ENCODE results near the gene SLC22A23. TPM values are rescaled to one million over a fixed set of nuclear protein-coding genes. Genes with fewer than 3 reads are reported as not detected.

Gene SLC22A23
- total RNA-seq, 4 donors from 2014 or later = 16.6 to 21.8 (median 17.6) TPM

- no peak for DNase-seq
Measured at GRCh38 chr6:3451498-3451897, 5.4 kb downstream of the SLC22A23 start.

GRCh38 chr6:3450888-3451287, 6.0 kb downstream of the SLC22A23 start:
- no peak for TF ChIP-seq CTCF (IDR thresholded peaks at IDR 0.05)
- no peak for TF ChIP-seq POLR2A (IDR thresholded peaks at IDR 0.05)
- intact Hi-C loops (cut with DNase I) = loop anchor here (10.0 kb wide), 2 partner anchors 56 to 96 kb away; no protein-coding TSS in a partner anchor
- no peak for DNase-seq
- H3K4me3 ChIP-seq (replicated peaks in 1 of 3) = no peak overlapping the region
- peaks cover 12 to 23% of the 10 kb centered on the region in 2 donors for H3K4me1 ChIP-seq
- no peaks in the 10 kb centered on the region for H3K9me3 ChIP-seq
- 88 to 97% methylated on average over 5 of the region's 5 CpGs for WGBS, 2 donors
- no peak overlapping the region for H3K27ac ChIP-seq
- H3K36me3 ChIP-seq = no peaks in the 10 kb centered on the region
- H3K27me3 ChIP-seq = no peaks in the 10 kb centered on the region

More at GRCh38 chr6:3451498-3451897, 5.4 kb downstream of the SLC22A23 start:
- TF ChIP-seq CTCF (IDR thresholded peaks at IDR 0.05) (no peak), POLR2A (IDR thresholded peaks at IDR 0.05) (no peak)
- Histone ChIP-seq H3K4me3 (replicated peaks in 1 of 3) (no peak overlapping the region), H3K4me1 (peaks cover 13 to 25% of the 10 kb centered on the region in 2 donors), H3K9me3 (no peaks in the 10 kb centered on the region), H3K36me3 (no peaks in the 10 kb centered on the region), H3K27ac (no peak overlapping the region), H3K27me3 (no peaks in the 10 kb centered on the region)
- WGBS, 2 donors = 91 to 96% methylated on average over 6 of the region's 6 CpGs
- intact Hi-C loops (cut with DNase I) = loop anchor here (10.0 kb wide), 2 partner anchors 57 to 97 kb away; no protein-coding TSS in a partner anchor

GRCh38 chr6:3449750-3450305, 7.0 kb downstream of the SLC22A23 start:
- Histone ChIP-seq H3K4me1 (peaks cover 2 to 13% of the 10 kb centered on the region in 2 donors), H3K27me3 (no peaks in the 10 kb centered on the region), H3K9me3 (no peaks in the 10 kb centered on the region), H3K4me3 (replicated peaks in 1 of 3) (no peak overlapping the region), H3K36me3 (no peaks in the 10 kb centered on the region), H3K27ac (no peak overlapping the region)
- TF ChIP-seq POLR2A (IDR thresholded peaks at IDR 0.05) (no peak), CTCF (IDR thresholded peaks at IDR 0.05) (no peak)
- intact Hi-C loops (cut with DNase I) = loop anchor here (10.0 kb wide), 2 partner anchors 55 to 95 kb away; no protein-coding TSS in a partner anchor
- DNase-seq = no peak
- 92 to 94% methylated on average over 5 of the region's 5 CpGs for WGBS, 2 donors

GRCh38 chr6:3449321-3449720, 7.5 kb downstream of the SLC22A23 start:
- no peak for DNase-seq
- Histone ChIP-seq H3K4me1 (peaks cover 0 to 8% of the 10 kb centered on the region in 2 donors), H3K27me3 (no peaks in the 10 kb centered on the region), H3K4me3 (replicated peaks in 1 of 3) (no peak overlapping the region), H3K27ac (no peak overlapping the region), H3K36me3 (no peaks in the 10 kb centered on the region), H3K9me3 (no peaks in the 10 kb centered on the region)
- 77 to 93% methylated on average over 2 of the region's 2 CpGs for WGBS, 2 donors
- TF ChIP-seq CTCF (IDR thresholded peaks at IDR 0.05) (no peak), POLR2A (IDR thresholded peaks at IDR 0.05) (no peak)
- intact Hi-C loops (cut with DNase I) = no loop called here

GRCh38 chr6:3447005-3447404, 9.8 kb downstream of the SLC22A23 start:
- H3K27me3 ChIP-seq = no peaks in the 10 kb centered on the region
- no peak overlapping the region for H3K27ac ChIP-seq
- no peaks in the 10 kb centered on the region for H3K9me3 ChIP-seq
- no peak for DNase-seq
- no peak overlapping the region for H3K4me3 ChIP-seq (replicated peaks in 1 of 3)
- no peaks in the 10 kb centered on the region for H3K36me3 ChIP-seq
- 96 to 97% methylated on average over 6 of the region's 6 CpGs for WGBS, 2 donors
- H3K4me1 ChIP-seq = peaks cover 4 to 8% of the 10 kb centered on the region in 2 donors
- intact Hi-C loops (cut with DNase I) = no loop called here
- TF ChIP-seq POLR2A (IDR thresholded peaks at IDR 0.05) = no peak
- no peak for TF ChIP-seq CTCF (IDR thresholded peaks at IDR 0.05)
